Liver (tissue), 9 donors: ENCODE data around the gene RUNX1. TPM values are rescaled to one million over a fixed set of nuclear protein-coding genes. Genes with fewer than 3 reads are reported as not detected.

ENCODE experiments used
- DNase-seq: peaks from one replicate; pipeline ENCODE4 v3.0.0-alpha.2; 2017; ENCODE audit warnings: low spot score
- H3K27ac ChIP-seq, 2 donors: one replicate each; pipeline ENCODE4 v1.7.0; 2013; ENCODE audit warnings: inconsistent platforms in 2 of 2, low read length in 2 of 2, control low read depth in 1 of 2, low read depth in 1 of 2, mild to moderate bottlenecking in 1 of 2
- H3K27me3 ChIP-seq, 4 donors: one replicate each; pipeline versions ENCODE4 v1.6.1 to v1.7.0; 2013; ENCODE audit warnings: low read length in 3 of 4, inconsistent platforms in 1 of 4, mild to moderate bottlenecking in 1 of 4, moderate library complexity in 1 of 4; ENCODE audit not compliant: control insufficient read depth in 4 of 4, insufficient read depth in 4 of 4
- H3K36me3 ChIP-seq, 4 donors: one replicate each; pipeline versions ENCODE4 v1.6.1 to v1.7.0; 2013; ENCODE audit warnings: low read length in 3 of 4, mild to moderate bottlenecking in 3 of 4, low read depth in 1 of 4, moderate library complexity in 1 of 4; ENCODE audit not compliant: control insufficient read depth in 4 of 4, insufficient read depth in 3 of 4
- H3K4me1 ChIP-seq, 4 donors: one replicate each; pipeline versions ENCODE4 v1.6.1 to v1.7.0; 2013; ENCODE audit warnings: low read length in 3 of 4, mild to moderate bottlenecking in 3 of 4, moderate library complexity in 1 of 4; ENCODE audit not compliant: control insufficient read depth in 4 of 4, insufficient read depth in 4 of 4
- H3K4me3 ChIP-seq, 3 donors: one replicate each; pipeline versions ENCODE4 v1.6.1 to v1.7.0; 2013; ENCODE audit warnings: low read length in 3 of 3, control low read depth in 1 of 3, low read depth in 1 of 3, mild to moderate bottlenecking in 1 of 3
- H3K9ac ChIP-seq, 2 donors: one replicate each; pipeline ENCODE4 v1.7.0; 2013; ENCODE audit warnings: low read length in 2 of 2, mild to moderate bottlenecking in 2 of 2, moderate library complexity in 2 of 2, control low read depth in 1 of 2, low read depth in 1 of 2
- H3K9me3 ChIP-seq, 4 donors: one replicate each; pipeline versions ENCODE4 v1.6.1 to v1.7.0; 2013; ENCODE audit warnings: low read length in 3 of 4; ENCODE audit not compliant: control insufficient read depth in 4 of 4
- EGR1 ChIP-seq, 2 donors: IDR thresholded peaks; 2 replicates each; pipeline ENCODE4 v1.6.1; 2016 to 2018; ENCODE audit warnings: antibody characterized with exemption in 2 of 2, low read depth in 2 of 2
- FOXA1 ChIP-seq: IDR thresholded peaks from 2 replicates; pipeline ENCODE4 v1.6.1; 2016; ENCODE audit warnings: antibody characterized with exemption
- FOXA2 ChIP-seq: IDR thresholded peaks from 2 replicates; pipeline ENCODE4 v1.6.1; 2016; ENCODE audit warnings: antibody characterized with exemption
- GABPA ChIP-seq, 2 donors: IDR thresholded peaks in 1 of 2; conservative IDR thresholded peaks in 1 of 2; 2 replicates each; pipeline ENCODE4 v1.6.1; 2016; ENCODE audit warnings: antibody characterized with exemption in 2 of 2, mild to moderate bottlenecking in 1 of 2, moderate library complexity in 1 of 2
- HNF4A ChIP-seq, 2 donors: conservative IDR thresholded peaks; 2 replicates each; pipeline ENCODE4 v1.6.1; 2016; ENCODE audit warnings: antibody characterized with exemption in 2 of 2, mild to moderate bottlenecking in 2 of 2
- HNF4G ChIP-seq: IDR thresholded peaks from 2 replicates; pipeline ENCODE4 v1.6.1; 2016; ENCODE audit warnings: antibody characterized with exemption
- JUND ChIP-seq, 2 donors: IDR thresholded peaks; 2 replicates each; pipeline ENCODE4 v1.6.1; 2016; ENCODE audit warnings: antibody characterized with exemption in 2 of 2
- NR2F2 ChIP-seq: IDR thresholded peaks from 2 replicates; pipeline ENCODE4 v1.6.1; 2016; ENCODE audit warnings: antibody characterized with exemption
- RAD21 ChIP-seq, 2 donors: IDR thresholded peaks; 2 replicates each; pipeline ENCODE4 v1.6.1; 2016; ENCODE audit warnings: antibody characterized with exemption in 2 of 2, mild to moderate bottlenecking in 2 of 2
- RXRA ChIP-seq, 2 donors: IDR thresholded peaks; 2 replicates each; pipeline ENCODE4 v1.6.1; 2017 to 2018; ENCODE audit warnings: antibody characterized with exemption in 2 of 2, mild to moderate bottlenecking in 1 of 2
- SP1 ChIP-seq: IDR thresholded peaks from 2 replicates; pipeline ENCODE4 v1.6.1; 2018; ENCODE audit warnings: antibody characterized with exemption, mild to moderate bottlenecking
- TAF1 ChIP-seq: conservative IDR thresholded peaks from 2 replicates; pipeline ENCODE4 v1.6.1; 2016; ENCODE audit warnings: antibody characterized with exemption, mild to moderate bottlenecking
- YY1 ChIP-seq: IDR thresholded peaks from 2 replicates; pipeline ENCODE4 v1.6.1; 2016; ENCODE audit warnings: antibody characterized with exemption, mild to moderate bottlenecking
- WGBS: extraction: QIAGEN DNeasy Blood & Tissue Kit; methylation state at CpG from one replicate; pipeline ENCODE4 v1.1.7; 2013; 5-methylcytosine and 5-hydroxymethylcytosine counted together
- polyA plus RNA-seq, 2 donors: library from polyadenylated mRNA; stranded (reverse) in 1 of 2; unstranded in 1 of 2; fragments of 200-250 nt in 1 of 2; fragments of >200 nt in 1 of 2; fragmentation: Nextera tagmentation in 1 of 2; extraction: Ambion mirVana in 1 of 2; gene quantifications; one replicate each; pipeline versions ENCODE4 v1.2.1 to v1.2.3, GENCODE V29; 2013 to 2015
- total RNA-seq, 2 donors: library from RNA; depleted of rRNA; stranded (reverse); fragments of >200 nt; gene quantifications; one replicate each; pipeline ENCODE4 v1.2.3, GENCODE V29; 2014
- TF ChIP-seq, protein P1 (sequence below): fragments of 150-350 bp; IDR thresholded peaks from 2 replicates; pipeline ENCODE4 v1.5.1; 2017; ENCODE audit warnings: improper control_type of control experiment, low read depth, low read length; ENCODE audit not compliant: missing input control
- TF ChIP-seq, protein P2 (sequence below): IDR thresholded peaks from 2 replicates; pipeline ENCODE4 v1.6.1; 2016; ENCODE audit warnings: antibody characterized with exemption
- TF ChIP-seq, protein P3 (sequence below): IDR thresholded peaks from 2 replicates; pipeline ENCODE4 v1.6.1; 2016; ENCODE audit warnings: antibody characterized with exemption
- TF ChIP-seq, protein P4 (sequence below): IDR thresholded peaks from 2 replicates; pipeline ENCODE4 v1.6.1; 2016; ENCODE audit warnings: antibody characterized with exemption
- TF ChIP-seq, protein P5 (sequence below): IDR thresholded peaks from 2 replicates; pipeline ENCODE4 v1.6.1; 2016; ENCODE audit warnings: antibody characterized with exemption, mild to moderate bottlenecking
- donor health status: healthy.
- donor health status: healthy.
- donor health status: healthy.
- donor health status: healthy.
- donor health status: healthy.

RUNX1 gene
- total and polyA plus RNA-seq, 4 donors = 0.98 to 7.2 (median 3.1) TPM

DNA sequence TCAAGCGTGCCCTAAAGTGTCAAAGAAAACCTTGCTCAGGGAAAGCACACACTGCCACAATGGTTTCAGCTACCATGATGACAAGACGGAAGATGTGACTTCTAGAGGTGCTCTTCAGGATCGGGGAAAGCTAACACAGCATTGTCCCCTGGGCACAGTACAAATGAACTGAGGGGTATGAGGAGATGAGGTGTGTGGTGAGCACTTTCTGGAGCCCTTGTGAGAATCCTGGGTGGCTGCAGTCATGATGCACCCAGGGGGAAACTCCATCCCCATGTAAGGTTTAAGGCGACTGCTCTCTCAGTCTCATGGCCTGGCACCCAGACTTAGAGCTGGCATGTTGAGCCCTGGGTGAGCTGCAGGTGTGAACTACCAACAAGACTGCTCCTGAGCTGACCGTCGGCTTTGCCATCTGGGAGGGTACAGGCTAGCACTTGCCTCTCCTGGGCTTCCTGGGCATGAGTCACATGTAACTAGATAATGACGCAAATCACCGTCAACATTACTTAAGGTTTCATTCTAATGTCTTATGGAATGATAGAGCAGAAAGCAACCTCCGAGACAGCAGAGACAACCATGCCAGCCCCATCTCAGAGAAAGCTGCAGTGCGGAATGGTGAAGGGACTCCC is 235.7 kb downstream of the RUNX1 start:
- H3K4me3 ChIP-seq = no peak overlapping the region
- H3K4me1 ChIP-seq = peaks cover 4 to 10% (median 4%) of the 10 kb centered on the region in 4 donors
- peaks cover 0 to 4% (median 0%) of the 10 kb centered on the region in 4 donors for H3K36me3 ChIP-seq
- H3K27ac ChIP-seq = no peak overlapping the region
- no peaks in the 10 kb centered on the region for H3K27me3 ChIP-seq
- TF ChIP-seq, protein P1, sequence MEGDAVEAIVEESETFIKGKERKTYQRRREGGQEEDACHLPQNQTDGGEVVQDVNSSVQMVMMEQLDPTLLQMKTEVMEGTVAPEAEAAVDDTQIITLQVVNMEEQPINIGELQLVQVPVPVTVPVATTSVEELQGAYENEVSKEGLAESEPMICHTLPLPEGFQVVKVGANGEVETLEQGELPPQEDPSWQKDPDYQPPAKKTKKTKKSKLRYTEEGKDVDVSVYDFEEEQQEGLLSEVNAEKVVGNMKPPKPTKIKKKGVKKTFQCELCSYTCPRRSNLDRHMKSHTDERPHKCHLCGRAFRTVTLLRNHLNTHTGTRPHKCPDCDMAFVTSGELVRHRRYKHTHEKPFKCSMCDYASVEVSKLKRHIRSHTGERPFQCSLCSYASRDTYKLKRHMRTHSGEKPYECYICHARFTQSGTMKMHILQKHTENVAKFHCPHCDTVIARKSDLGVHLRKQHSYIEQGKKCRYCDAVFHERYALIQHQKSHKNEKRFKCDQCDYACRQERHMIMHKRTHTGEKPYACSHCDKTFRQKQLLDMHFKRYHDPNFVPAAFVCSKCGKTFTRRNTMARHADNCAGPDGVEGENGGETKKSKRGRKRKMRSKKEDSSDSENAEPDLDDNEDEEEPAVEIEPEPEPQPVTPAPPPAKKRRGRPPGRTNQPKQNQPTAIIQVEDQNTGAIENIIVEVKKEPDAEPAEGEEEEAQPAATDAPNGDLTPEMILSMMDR = no peak
- TF ChIP-seq FOXA1 (no peak), TAF1 (no peak), RXRA (IDR thresholded peaks at IDR 0.05) (no peak), NR2F2 (no peak), GABPA (IDR thresholded peaks at IDR 0.05 in 1 of 2, conservative IDR thresholded peaks at IDR 0.05 in 1 of 2) (no peak), JUND (IDR thresholded peaks at IDR 0.05) (no peak), YY1 (no peak), SP1 (no peak), EGR1 (IDR thresholded peaks at IDR 0.05; ENCODE audit: low read depth in 2 of 2) (no peak), RAD21 (IDR thresholded peaks at IDR 0.05) (no peak), FOXA2 (no peak), HNF4G (no peak), HNF4A (conservative IDR thresholded peaks at IDR 0.05) (no peak)
- TF ChIP-seq, protein P2, sequence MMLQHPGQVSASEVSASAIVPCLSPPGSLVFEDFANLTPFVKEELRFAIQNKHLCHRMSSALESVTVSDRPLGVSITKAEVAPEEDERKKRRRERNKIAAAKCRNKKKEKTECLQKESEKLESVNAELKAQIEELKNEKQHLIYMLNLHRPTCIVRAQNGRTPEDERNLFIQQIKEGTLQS = no peak
- TF ChIP-seq, protein P3, sequence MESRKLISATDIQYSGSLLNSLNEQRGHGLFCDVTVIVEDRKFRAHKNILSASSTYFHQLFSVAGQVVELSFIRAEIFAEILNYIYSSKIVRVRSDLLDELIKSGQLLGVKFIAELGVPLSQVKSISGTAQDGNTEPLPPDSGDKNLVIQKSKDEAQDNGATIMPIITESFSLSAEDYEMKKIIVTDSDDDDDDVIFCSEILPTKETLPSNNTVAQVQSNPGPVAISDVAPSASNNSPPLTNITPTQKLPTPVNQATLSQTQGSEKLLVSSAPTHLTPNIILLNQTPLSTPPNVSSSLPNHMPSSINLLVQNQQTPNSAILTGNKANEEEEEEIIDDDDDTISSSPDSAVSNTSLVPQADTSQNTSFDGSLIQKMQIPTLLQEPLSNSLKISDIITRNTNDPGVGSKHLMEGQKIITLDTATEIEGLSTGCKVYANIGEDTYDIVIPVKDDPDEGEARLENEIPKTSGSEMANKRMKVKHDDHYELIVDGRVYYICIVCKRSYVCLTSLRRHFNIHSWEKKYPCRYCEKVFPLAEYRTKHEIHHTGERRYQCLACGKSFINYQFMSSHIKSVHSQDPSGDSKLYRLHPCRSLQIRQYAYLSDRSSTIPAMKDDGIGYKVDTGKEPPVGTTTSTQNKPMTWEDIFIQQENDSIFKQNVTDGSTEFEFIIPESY = no peak
- TF ChIP-seq, protein P4, sequence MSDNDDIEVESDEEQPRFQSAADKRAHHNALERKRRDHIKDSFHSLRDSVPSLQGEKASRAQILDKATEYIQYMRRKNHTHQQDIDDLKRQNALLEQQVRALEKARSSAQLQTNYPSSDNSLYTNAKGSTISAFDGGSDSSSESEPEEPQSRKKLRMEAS = no peak
- TF ChIP-seq, protein P5, sequence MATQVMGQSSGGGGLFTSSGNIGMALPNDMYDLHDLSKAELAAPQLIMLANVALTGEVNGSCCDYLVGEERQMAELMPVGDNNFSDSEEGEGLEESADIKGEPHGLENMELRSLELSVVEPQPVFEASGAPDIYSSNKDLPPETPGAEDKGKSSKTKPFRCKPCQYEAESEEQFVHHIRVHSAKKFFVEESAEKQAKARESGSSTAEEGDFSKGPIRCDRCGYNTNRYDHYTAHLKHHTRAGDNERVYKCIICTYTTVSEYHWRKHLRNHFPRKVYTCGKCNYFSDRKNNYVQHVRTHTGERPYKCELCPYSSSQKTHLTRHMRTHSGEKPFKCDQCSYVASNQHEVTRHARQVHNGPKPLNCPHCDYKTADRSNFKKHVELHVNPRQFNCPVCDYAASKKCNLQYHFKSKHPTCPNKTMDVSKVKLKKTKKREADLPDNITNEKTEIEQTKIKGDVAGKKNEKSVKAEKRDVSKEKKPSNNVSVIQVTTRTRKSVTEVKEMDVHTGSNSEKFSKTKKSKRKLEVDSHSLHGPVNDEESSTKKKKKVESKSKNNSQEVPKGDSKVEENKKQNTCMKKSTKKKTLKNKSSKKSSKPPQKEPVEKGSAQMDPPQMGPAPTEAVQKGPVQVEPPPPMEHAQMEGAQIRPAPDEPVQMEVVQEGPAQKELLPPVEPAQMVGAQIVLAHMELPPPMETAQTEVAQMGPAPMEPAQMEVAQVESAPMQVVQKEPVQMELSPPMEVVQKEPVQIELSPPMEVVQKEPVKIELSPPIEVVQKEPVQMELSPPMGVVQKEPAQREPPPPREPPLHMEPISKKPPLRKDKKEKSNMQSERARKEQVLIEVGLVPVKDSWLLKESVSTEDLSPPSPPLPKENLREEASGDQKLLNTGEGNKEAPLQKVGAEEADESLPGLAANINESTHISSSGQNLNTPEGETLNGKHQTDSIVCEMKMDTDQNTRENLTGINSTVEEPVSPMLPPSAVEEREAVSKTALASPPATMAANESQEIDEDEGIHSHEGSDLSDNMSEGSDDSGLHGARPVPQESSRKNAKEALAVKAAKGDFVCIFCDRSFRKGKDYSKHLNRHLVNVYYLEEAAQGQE = no peak
- 96% methylated on average over 10 of the region's 10 CpGs for WGBS
- DNase-seq = no peak
- no peak overlapping the region for H3K9ac ChIP-seq
- no peaks in the 10 kb centered on the region for H3K9me3 ChIP-seq
